Suprapubic skin (tissue), 4 donors: ENCODE data around the gene FRAS1.

Experiments
- CTCF ChIP-seq, 2 donors: fragments of 200-600 bp in 1 of 2; fragments of 450-650 bp in 1 of 2; sonication (generic) in 1 of 2; IDR thresholded peaks; one replicate each; pipeline ENCODE4 v1.5.1; 2016 to 2019; ENCODE audit warnings: antibody characterized with exemption in 2 of 2, mild to moderate bottlenecking in 1 of 2, moderate library complexity in 1 of 2
- POLR2A ChIP-seq, 2 donors: fragments of 450-650 bp; IDR thresholded peaks; one replicate each; pipeline ENCODE4 v1.6.1; 2017; ENCODE audit warnings: antibody characterized with exemption in 2 of 2, mild to moderate bottlenecking in 2 of 2, moderate library complexity in 2 of 2
- POLR2AphosphoS5 ChIP-seq, 3 donors: sonication (generic); formaldehyde crosslinking; IDR thresholded peaks; one replicate each; pipeline ENCODE4 v1.6.1; 2017; ENCODE audit warnings: antibody characterized with exemption in 3 of 3

GRCh38 chr4:78464265-78464664, 407.1 kb downstream of the FRAS1 start:
- TF ChIP-seq POLR2AphosphoS5 (IDR thresholded peaks at IDR 0.05) (no peak), POLR2A (IDR thresholded peaks at IDR 0.05) (no peak), CTCF (IDR thresholded peaks at IDR 0.05) (no peak)
